ENCODE measurements around the gene GOLT1B.

- no peak for TF ChIP-seq POLR2A (IDR thresholded peaks at IDR 0.05; ENCODE audit: low read length)
- TF ChIP-seq GATA1 (IDR thresholded peaks at IDR 0.05; ENCODE audit: low read depth, low read length): no peak
Observed at GRCh38 chr12:21542403-21542802, 40.8 kb downstream of the GOLT1B start.
